Measurements from ENCODE around the gene C1orf87.

The C1orf87 gene

GRCh38 chr1:60111118-60111517, 37.5 kb upstream of the C1orf87 start:
- in situ Hi-C loops (cut with MboI; ENCODE audit: low sequenced_read_pairs, unreplicated experiment), result no loop called here
- TF ChIP-seq CTCF (IDR thresholded peaks at IDR 0.05; ENCODE audit: borderline replicate concordance, control extremely low read depth, extremely low read depth, insufficient read depth, missing control alignments), result no peak
- no peak for DNase-seq (ENCODE audit: low spot score)

GRCh38 chr1:60108196-60108595, 34.6 kb upstream of the C1orf87 start:
- no peak for TF ChIP-seq CTCF (IDR thresholded peaks at IDR 0.05; ENCODE audit: borderline replicate concordance, control extremely low read depth, extremely low read depth, insufficient read depth, missing control alignments)
- DNase-seq (ENCODE audit: low spot score), result no peak
- in situ Hi-C loops (cut with MboI; ENCODE audit: low sequenced_read_pairs, unreplicated experiment), result no loop called here

- in situ Hi-C loops (cut with MboI; ENCODE audit: low sequenced_read_pairs, unreplicated experiment), result no loop called here
- no peak for DNase-seq (ENCODE audit: low spot score)
- no peak for TF ChIP-seq CTCF (IDR thresholded peaks at IDR 0.05; ENCODE audit: borderline replicate concordance, control extremely low read depth, extremely low read depth, insufficient read depth, missing control alignments)
Observed at GRCh38 chr1:60103186-60103585, 29.6 kb upstream of the C1orf87 start.

- in situ Hi-C loops (cut with MboI; ENCODE audit: low sequenced_read_pairs, unreplicated experiment), result no loop called here
- no peak for DNase-seq (ENCODE audit: low spot score)
- no peak for TF ChIP-seq CTCF (IDR thresholded peaks at IDR 0.05; ENCODE audit: borderline replicate concordance, control extremely low read depth, extremely low read depth, insufficient read depth, missing control alignments)
Observed at GRCh38 chr1:60102267-60103061, 28.9 kb upstream of the C1orf87 start.

GRCh38 chr1:60101516-60101915, 27.9 kb upstream of the C1orf87 start:
- no peak for DNase-seq (ENCODE audit: low spot score)
- in situ Hi-C loops (cut with MboI; ENCODE audit: low sequenced_read_pairs, unreplicated experiment), result no loop called here
- TF ChIP-seq CTCF (IDR thresholded peaks at IDR 0.05; ENCODE audit: borderline replicate concordance, control extremely low read depth, extremely low read depth, insufficient read depth, missing control alignments), result no peak

- no peak for DNase-seq (ENCODE audit: low spot score)
- in situ Hi-C loops (cut with MboI; ENCODE audit: low sequenced_read_pairs, unreplicated experiment), result no loop called here
Observed at GRCh38 chr1:60091195-60091715, 17.7 kb upstream of the C1orf87 start.

More at GRCh38 chr1:60091195-60091715, 17.7 kb upstream of the C1orf87 start:
- no peak for TF ChIP-seq CTCF (IDR thresholded peaks at IDR 0.05; ENCODE audit: borderline replicate concordance, control extremely low read depth, extremely low read depth, insufficient read depth, missing control alignments)

Data from GM13976 (cell line).